PC-9 (cell line): ENCODE measurements around the gene ARID3B.

Experiments
- CTCF ChIP-seq: fragments of 200-600 bp; sonication (generic); conservative IDR thresholded peaks from 2 replicates; pipeline ENCODE4 v1.6.1; 2017; ENCODE audit warnings: mixed run types, antibody characterized with exemption, mild to moderate bottlenecking, moderate library complexity
- EZH2 ChIP-seq: fragments of 200-600 bp; sonication (generic); IDR thresholded peaks from 2 replicates; pipeline ENCODE4 v1.8.0; 2017; ENCODE audit warnings: antibody characterized with exemption, low read depth

- no peak for TF ChIP-seq CTCF
- no peak for TF ChIP-seq EZH2
These were observed 17.0 kb upstream of the ARID3B start for GRCh38 chr15:74523982-74524381.
